Activated CD4-positive, CD25-positive, alpha-beta regulatory T cell treated with anti-CD3 and anti-CD28 coated beads, Interleukin-2, amount 50 U/mL, for 72 hours (primary cell): ENCODE results near the gene TRIP6.
"Not testable (repeated sequence)": the region's sequence is repeated elsewhere in the genome, so short reads cannot be mapped to it uniquely, and the experiment has no call there.

ENCODE experiments used
- DNase-seq: peaks from one replicate; pipeline ENCODE4 v3.0.0; 2021

Gene TRIP6

DNA sequence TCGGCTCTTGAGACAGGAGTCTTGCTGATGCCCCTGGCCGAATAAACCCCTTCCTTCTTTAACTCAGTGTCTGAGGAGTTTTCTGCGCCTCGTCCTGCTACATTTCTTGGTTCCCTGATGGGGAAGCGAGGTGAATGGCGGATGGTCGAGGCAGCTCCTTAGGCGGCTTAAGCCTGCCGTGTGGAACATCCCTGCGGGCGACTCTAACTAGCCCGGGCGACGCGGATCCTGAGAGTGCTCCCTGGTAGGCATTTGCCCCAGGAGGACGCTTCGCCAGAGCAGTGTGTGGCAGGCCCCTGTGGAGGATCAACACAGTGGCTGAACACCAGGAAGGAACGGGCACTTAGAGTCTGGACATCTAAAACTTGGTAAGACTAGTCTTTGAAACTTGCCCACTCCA is 27.8 kb upstream of the TRIP6 start:
- DNase-seq, result no peak

GRCh38 chr7:100840470-100841100 is 26.6 kb upstream of the TRIP6 start:
- DNase-seq, result no peak

DNA sequence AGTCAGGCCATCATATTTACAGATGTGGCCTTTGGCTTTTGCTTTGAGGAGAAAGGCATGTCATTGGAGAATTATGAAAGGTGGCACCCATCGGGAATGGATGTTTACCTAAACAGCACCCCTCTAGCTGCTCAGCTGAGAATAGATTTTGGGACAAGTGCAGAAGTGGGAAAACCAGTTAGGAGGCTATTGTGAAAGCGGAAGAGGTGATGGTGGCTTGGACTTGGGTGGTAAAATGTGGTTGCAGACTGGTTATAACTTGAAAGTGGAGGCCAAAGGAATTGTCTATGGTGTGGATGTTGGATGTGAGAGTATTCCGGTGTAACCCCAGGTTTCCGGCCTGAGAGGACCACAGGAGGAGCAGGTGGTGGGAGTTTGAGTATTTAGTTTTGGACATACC is 19.8 kb upstream of the TRIP6 start:
- DNase-seq, result no peak

- DNase-seq, result peak; percentile 88
Measured at GRCh38 chr7:100852048-100852872, 14.9 kb upstream of the TRIP6 start, which contains the start of gene SLC12A9. SLC12A9 (plus strand) TSS chr7:100852713; CDS start chr7:100854198, 1,485 bp downstream.

GRCh38 chr7:100854146-100854895 is 12.9 kb upstream of the TRIP6 start:
- no peak for DNase-seq

GRCh38 chr7:100854899-100855298 is 12.3 kb upstream of the TRIP6 start:
- DNase-seq, result not testable (repeated sequence)

GRCh38 chr7:100855515-100855914 is 11.7 kb upstream of the TRIP6 start:
- no peak for DNase-seq

GRCh38 chr7:100856871-100857282 is 10.3 kb upstream of the TRIP6 start:
- DNase-seq, result no peak

GRCh38 chr7:100859856-100860255 is 7.3 kb upstream of the TRIP6 start:
- DNase-seq, result no peak

DNA sequence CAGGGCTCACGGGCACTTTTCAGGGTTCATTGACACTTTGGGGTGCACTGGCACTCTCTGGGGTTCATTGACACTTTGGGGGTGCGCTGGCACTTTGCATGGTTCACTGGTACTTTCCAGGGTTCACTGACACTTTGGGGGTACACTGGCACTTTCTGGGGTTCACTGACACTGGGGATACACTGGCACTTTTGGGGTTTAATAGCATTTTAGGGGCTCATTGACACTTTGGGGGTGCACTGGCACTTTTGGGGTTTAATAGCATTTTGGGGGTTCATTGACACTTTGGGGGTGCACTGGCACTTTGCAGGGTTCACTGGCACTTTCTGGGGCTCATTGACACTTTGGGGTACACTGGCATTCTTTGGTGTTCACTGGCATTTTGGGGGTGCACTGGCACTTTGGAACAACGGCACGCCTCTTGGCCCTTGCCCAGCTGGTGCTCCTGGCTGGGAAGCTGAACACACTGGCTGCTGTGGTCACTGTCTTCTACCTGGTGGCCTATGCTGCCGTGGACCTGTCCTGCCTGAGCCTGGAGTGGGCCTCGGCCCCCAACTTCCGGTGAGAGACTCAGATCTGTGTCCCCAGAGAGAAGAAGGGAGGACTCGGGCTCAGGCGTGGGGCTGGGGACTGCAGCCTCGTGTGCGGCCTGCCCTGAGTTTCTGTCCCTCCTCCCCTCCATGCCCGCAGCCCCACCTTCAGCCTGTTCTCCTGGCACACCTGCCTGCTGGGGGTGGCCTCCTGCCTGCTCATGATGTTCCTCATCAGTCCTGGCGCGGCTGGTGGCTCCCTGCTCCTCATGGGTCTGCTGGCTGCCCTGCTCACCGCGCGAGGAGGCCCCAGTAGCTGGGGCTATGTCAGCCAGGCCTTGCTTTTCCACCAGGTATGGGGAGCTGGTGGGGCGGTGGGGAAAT is 6.2 kb upstream of the TRIP6 start:
- no peak for DNase-seq

GRCh38 chr7:100861616-100861985 is 5.6 kb upstream of the TRIP6 start:
- no peak for DNase-seq

GRCh38 chr7:100863406-100863950 is 3.7 kb upstream of the TRIP6 start:
- DNase-seq, result no peak

- DNase-seq, result no peak
Measured at GRCh38 chr7:100864263-100864845, 2.8 kb upstream of the TRIP6 start.

DNA sequence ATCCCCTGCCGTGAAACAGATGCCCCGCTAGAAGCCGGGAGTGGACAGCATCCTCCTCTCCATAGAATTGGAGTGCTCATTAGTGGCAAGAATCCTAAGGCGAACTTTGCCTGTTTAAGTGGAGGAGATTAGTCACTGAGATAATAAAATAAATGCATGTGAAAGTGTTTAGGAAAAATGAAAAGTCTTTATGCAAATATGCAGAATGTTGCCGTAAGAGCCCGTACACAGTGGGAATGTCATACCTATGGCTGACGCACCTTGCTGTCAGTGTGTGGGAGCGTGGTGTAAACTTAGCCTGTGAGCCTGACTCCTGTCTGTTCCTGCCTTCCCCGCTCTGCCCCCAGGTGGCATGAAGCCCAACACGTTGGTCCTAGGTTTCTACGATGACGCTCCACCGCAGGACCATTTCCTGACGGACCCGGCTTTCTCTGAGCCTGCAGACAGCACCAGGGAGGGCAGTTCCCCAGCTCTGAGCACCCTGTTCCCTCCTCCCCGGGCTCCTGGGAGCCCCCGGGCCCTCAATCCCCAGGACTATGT is 1.7 kb upstream of the TRIP6 start:
- DNase-seq, result no peak

GRCh38 chr7:100865938-100866728 is 1.1 kb upstream of the TRIP6 start:
- DNase-seq, result no peak

DNA sequence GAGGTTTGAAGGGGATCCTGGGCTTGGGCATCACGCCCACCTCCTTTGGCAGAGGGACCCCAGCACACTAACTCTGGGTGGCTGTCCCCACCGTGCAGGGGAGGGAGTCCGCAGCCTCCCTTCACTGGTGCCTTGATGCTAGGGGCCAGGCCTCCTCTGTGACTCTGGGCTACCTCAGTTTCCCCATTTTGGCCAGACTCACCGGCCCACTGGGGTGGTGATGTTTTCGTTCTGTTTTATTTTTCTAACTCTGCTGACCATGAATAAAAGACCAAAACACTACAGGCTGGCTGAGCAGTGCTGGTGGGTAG is 503 bp upstream of the TRIP6 start:
- no peak for DNase-seq

GRCh38 chr7:100867776-100868485 is 744 bp downstream of the TRIP6 start:
- DNase-seq, result no peak

DNA sequence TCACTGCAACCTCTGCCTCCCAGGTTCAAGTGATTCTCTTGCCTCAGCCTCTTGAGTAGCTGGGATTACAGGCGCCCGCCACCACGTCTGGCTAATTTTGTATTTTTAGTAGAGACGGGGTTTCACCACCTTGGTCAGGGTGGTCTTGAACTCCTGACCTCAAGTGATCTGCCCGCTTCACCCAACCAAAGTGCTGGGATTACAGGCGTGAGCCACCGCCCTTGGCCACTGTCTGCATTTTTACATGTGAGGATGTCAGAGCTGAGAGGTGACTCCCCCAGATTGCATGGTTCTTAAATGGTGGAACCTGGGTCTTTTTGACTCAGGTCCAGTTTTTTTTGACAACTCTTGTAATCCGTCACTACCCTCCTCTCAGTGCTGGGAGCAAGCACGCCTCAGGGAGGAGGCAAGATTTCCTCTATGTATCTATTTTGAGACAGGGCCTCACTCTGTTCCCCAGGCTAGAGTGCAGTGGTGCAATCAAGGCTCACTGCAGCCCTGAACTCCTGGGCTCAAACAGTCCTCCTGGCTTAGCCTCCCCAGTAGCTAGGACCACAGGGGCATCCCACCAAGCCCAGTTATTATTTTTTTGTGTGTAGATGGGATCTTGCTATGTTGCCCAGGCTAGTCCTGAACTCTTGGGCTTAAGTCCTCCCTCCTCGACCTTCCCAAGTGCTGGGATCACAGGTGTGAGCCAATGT is 6.6 kb downstream of the TRIP6 start:
- DNase-seq, result no peak

DNA sequence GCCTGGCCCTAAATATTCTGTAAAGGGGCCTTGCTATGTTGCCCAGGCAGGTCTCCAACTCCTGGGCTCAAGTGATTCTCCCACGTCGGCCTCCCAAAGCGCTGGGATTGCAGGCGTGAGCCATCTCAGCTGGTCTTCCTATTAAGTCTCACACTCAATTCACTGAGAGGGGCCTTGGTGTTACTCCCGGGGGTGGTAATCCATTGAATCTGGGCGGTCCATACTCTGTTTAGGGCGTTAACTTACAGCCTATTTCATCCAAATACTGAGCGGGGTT is 7.1 kb downstream of the TRIP6 start:
- no peak for DNase-seq
